HG03039 (cell line): Measurements from ENCODE around the gene VPS4A.

Experiments used
- ATAC-seq: cut with Tn5 transposase; IDR thresholded peaks from one replicate; pipeline ENCODE4 v1.9.1; 2021; ENCODE audit warnings: mild to moderate bottlenecking, moderate library complexity; ENCODE audit not compliant: unreplicated experiment

Gene VPS4A

GRCh38 chr16:69363281-69363717 is 52.1 kb downstream of the VPS4A start:
- ATAC-seq = no peak

GRCh38 chr16:69364088-69364487 is 52.9 kb downstream of the VPS4A start:
- ATAC-seq = no peak

- no peak for ATAC-seq
These were observed 54.8 kb downstream of the VPS4A start for GRCh38 chr16:69365901-69366300.

GRCh38 chr16:69366431-69366830 is 55.3 kb downstream of the VPS4A start:
- no peak for ATAC-seq

- ATAC-seq = no peak
These were observed 56.8 kb downstream of the VPS4A start for GRCh38 chr16:69367980-69368379.

GRCh38 chr16:69368866-69369265 is 57.7 kb downstream of the VPS4A start:
- ATAC-seq = no peak

GRCh38 chr16:69371564-69371963 is 60.4 kb downstream of the VPS4A start:
- ATAC-seq = no peak

- no peak for ATAC-seq
These were observed 61.9 kb downstream of the VPS4A start for GRCh38 chr16:69373019-69373418.
